22Rv1 (cell line): Measurements from ENCODE around the gene PPIP5K2.

Experiments used
- CTCF ChIP-seq: fragments of 450-650 bp; IDR thresholded peaks from 2 replicates; pipeline ENCODE4 v1.5.1; 2017; ENCODE audit warnings: mild to moderate bottlenecking
- ZFX ChIP-seq: fragments of 450-650 bp; IDR thresholded peaks from 2 replicates; pipeline ENCODE4 v1.6.1; 2017; ENCODE audit warnings: antibody characterized with exemption, borderline replicate concordance

- TF ChIP-seq CTCF (no peak), ZFX (no peak)
Observed at GRCh38 chr5:103237778-103238177, 117.7 kb downstream of the PPIP5K2 start.
